ENCODE results near the gene GPRIN1. TPM values are rescaled to one million over a fixed set of nuclear protein-coding genes. Genes with fewer than 3 reads are reported as not detected.

The GPRIN1 gene
- 5.0 TPM for polyA plus RNA-seq (2013, experiment 1 of 2)
- 4.9 TPM for polyA plus RNA-seq (2013, experiment 2 of 2)

GRCh38 chr5:176609724-176610434 is at the start of gene GPRIN1:
GPRIN1 (minus strand) TSS chr5:176610156; CDS start chr5:176599834, 10,322 bp downstream.
- H3K27me3 ChIP-seq (ENCODE audit: control insufficient read depth in 1 of 2, insufficient read depth in 1 of 2, low read length in 2 of 2), result no peaks in the 10 kb centered on the region
- WGBS, result 1% methylated on average over 38 of the region's 101 CpGs
- H4K8ac ChIP-seq (ENCODE audit: low read length), result peak within 1 kb of the TSS; percentile 56
- H3K9me3 ChIP-seq (ENCODE audit: control insufficient read depth, low read length), result no peaks in the 10 kb centered on the region
- H3K4ac ChIP-seq (ENCODE audit: low read depth in 1 of 2, low read length in 2 of 2), result peak within 1 kb of the TSS; percentile 26 to 77
- peaks cover 0 to 8% of the 10 kb centered on the region in 2 experiments for H3K36me3 ChIP-seq (ENCODE audit: control insufficient read depth in 1 of 2, insufficient read depth in 2 of 2, low read depth in 1 of 2, low read length in 2 of 2)
- peaks cover 22% of the 10 kb centered on the region for H3K79me1 ChIP-seq (replicated peaks; ENCODE audit: low read length, poor library complexity, severe bottlenecking)
- H2BK12ac ChIP-seq (ENCODE audit: low read length in 2 of 2), result peak within 1 kb of the TSS in 1 of 2 experiments; percentile 22
- peaks cover 32% of the 10 kb centered on the region for H3K4me1 ChIP-seq (ENCODE audit: control insufficient read depth, insufficient read depth, low read depth, low read length)
- H3K4me3 ChIP-seq (ENCODE audit: insufficient read depth in 1 of 2, low read depth in 1 of 2, low read length in 2 of 2), result peak within 1 kb of the TSS; percentile 79 to 81
- H2AFZ ChIP-seq (ENCODE audit: low read depth, low read length), result peak within 1 kb of the TSS; percentile 69
- peak within 1 kb of the TSS in 1 of 2 experiments; percentile 31 for H3K14ac ChIP-seq (ENCODE audit: low read length in 2 of 2)
- H2BK120ac ChIP-seq (ENCODE audit: low read depth, low read length), result no peak within 1 kb of the TSS
- H3K4me2 ChIP-seq (ENCODE audit: low read length, poor library complexity, severe bottlenecking), result peak within 1 kb of the TSS; percentile 92
- peak within 1 kb of the TSS in 1 of 2 experiments; percentile 41 for H3K18ac ChIP-seq (ENCODE audit: low read depth in 1 of 2, low read length in 2 of 2)
- H2AK5ac ChIP-seq (ENCODE audit: low read length, severe bottlenecking), result no peak within 1 kb of the TSS
- H3K9ac ChIP-seq (ENCODE audit: low read length), result peak within 1 kb of the TSS; percentile 22
- peak within 1 kb of the TSS; percentile 28 for H4K91ac ChIP-seq (ENCODE audit: low read length)
- H3K27ac ChIP-seq (ENCODE audit: low read length, poor library complexity, severe bottlenecking), result no peak within 1 kb of the TSS
- no peak within 1 kb of the TSS for H3K23ac ChIP-seq (ENCODE audit: low read length in 2 of 2)
- DNase-seq, result peak; percentile 54
- peak within 1 kb of the TSS; percentile 83 for H2BK15ac ChIP-seq (ENCODE audit: low read depth, poor library complexity, severe bottlenecking)
- H2BK5ac ChIP-seq (ENCODE audit: low read depth, low read length, poor library complexity, severe bottlenecking), result no peak within 1 kb of the TSS

GRCh38 chr5:176659512-176659839 is 49.5 kb upstream of the GPRIN1 start:
- Histone ChIP-seq H3K18ac (ENCODE audit: low read depth in 1 of 2, low read length in 2 of 2) (no peak overlapping the region), H3K79me1 (replicated peaks; ENCODE audit: low read length, poor library complexity, severe bottlenecking) (peaks cover 3% of the 10 kb centered on the region), H3K4me2 (ENCODE audit: low read length, poor library complexity, severe bottlenecking) (peak overlapping the region; percentile 15), H2BK12ac (ENCODE audit: low read length in 2 of 2) (no peak overlapping the region), H2AK5ac (ENCODE audit: low read length, severe bottlenecking) (no peak overlapping the region), H3K4ac (ENCODE audit: low read depth in 1 of 2, low read length in 2 of 2) (no peak overlapping the region), H2BK120ac (ENCODE audit: low read depth, low read length) (no peak overlapping the region), H3K14ac (ENCODE audit: low read length in 2 of 2) (no peak overlapping the region), H3K23ac (ENCODE audit: low read length in 2 of 2) (no peak overlapping the region), H2BK15ac (ENCODE audit: low read depth, poor library complexity, severe bottlenecking) (peak overlapping the region; percentile 33), H3K4me3 (ENCODE audit: insufficient read depth in 1 of 2, low read depth in 1 of 2, low read length in 2 of 2) (peak overlapping the region in 1 of 2 experiments; percentile 70), H2BK5ac (ENCODE audit: low read depth, low read length, poor library complexity, severe bottlenecking) (no peak overlapping the region), H3K36me3 (ENCODE audit: control insufficient read depth in 1 of 2, insufficient read depth in 2 of 2, low read depth in 1 of 2, low read length in 2 of 2) (peaks cover 33 to 34% of the 10 kb centered on the region in 2 experiments), H3K4me1 (ENCODE audit: control insufficient read depth, insufficient read depth, low read depth, low read length) (peaks cover 18% of the 10 kb centered on the region), H4K91ac (ENCODE audit: low read length) (no peak overlapping the region), H4K8ac (ENCODE audit: low read length) (no peak overlapping the region), H3K27ac (ENCODE audit: low read length, poor library complexity, severe bottlenecking) (peak overlapping the region; percentile 69), H3K27me3 (ENCODE audit: control insufficient read depth in 1 of 2, insufficient read depth in 1 of 2, low read length in 2 of 2) (peaks cover 14 to 30% of the 10 kb centered on the region in 2 experiments), H3K9me3 (ENCODE audit: control insufficient read depth, low read length) (no peaks in the 10 kb centered on the region), H2AFZ (ENCODE audit: low read depth, low read length) (no peak overlapping the region), H3K9ac (ENCODE audit: low read length) (peak overlapping the region; percentile 60)
- DNase-seq, result no peak
- 82% methylated on average over 6 of the region's 7 CpGs for WGBS

GRCh38 chr5:176658817-176659511 is 49.0 kb upstream of the GPRIN1 start:
- peak overlapping the region in 1 of 2 experiments; percentile 70 for H3K4me3 ChIP-seq (ENCODE audit: insufficient read depth in 1 of 2, low read depth in 1 of 2, low read length in 2 of 2)
- peak overlapping the region; percentile 33 for H2BK15ac ChIP-seq (ENCODE audit: low read depth, poor library complexity, severe bottlenecking)
- peak overlapping the region; percentile 69 for H3K27ac ChIP-seq (ENCODE audit: low read length, poor library complexity, severe bottlenecking)
- DNase-seq, result peak; percentile 75
- peaks cover 18% of the 10 kb centered on the region for H3K4me1 ChIP-seq (ENCODE audit: control insufficient read depth, insufficient read depth, low read depth, low read length)
- H3K9me3 ChIP-seq (ENCODE audit: control insufficient read depth, low read length), result no peaks in the 10 kb centered on the region
- no peak overlapping the region for H3K14ac ChIP-seq (ENCODE audit: low read length in 2 of 2)
- no peak overlapping the region for H2AK5ac ChIP-seq (ENCODE audit: low read length, severe bottlenecking)
- H3K36me3 ChIP-seq (ENCODE audit: control insufficient read depth in 1 of 2, insufficient read depth in 2 of 2, low read depth in 1 of 2, low read length in 2 of 2), result peaks cover 38 to 39% of the 10 kb centered on the region in 2 experiments
- no peak overlapping the region for H3K4ac ChIP-seq (ENCODE audit: low read depth in 1 of 2, low read length in 2 of 2)
- no peak overlapping the region for H4K91ac ChIP-seq (ENCODE audit: low read length)
- H3K23ac ChIP-seq (ENCODE audit: low read length in 2 of 2), result no peak overlapping the region
- 88% methylated on average over 9 of the region's 11 CpGs for WGBS
- H3K18ac ChIP-seq (ENCODE audit: low read depth in 1 of 2, low read length in 2 of 2), result no peak overlapping the region
- no peak overlapping the region for H2BK5ac ChIP-seq (ENCODE audit: low read depth, low read length, poor library complexity, severe bottlenecking)
- H4K8ac ChIP-seq (ENCODE audit: low read length), result no peak overlapping the region
- H3K4me2 ChIP-seq (ENCODE audit: low read length, poor library complexity, severe bottlenecking), result peak overlapping the region; percentile 37
- H2BK12ac ChIP-seq (ENCODE audit: low read length in 2 of 2), result no peak overlapping the region
- no peak overlapping the region for H2BK120ac ChIP-seq (ENCODE audit: low read depth, low read length)
- peaks cover 8 to 24% of the 10 kb centered on the region in 2 experiments for H3K27me3 ChIP-seq (ENCODE audit: control insufficient read depth in 1 of 2, insufficient read depth in 1 of 2, low read length in 2 of 2)
- peaks cover 3% of the 10 kb centered on the region for H3K79me1 ChIP-seq (replicated peaks; ENCODE audit: low read length, poor library complexity, severe bottlenecking)
- peak overlapping the region; percentile 60 for H3K9ac ChIP-seq (ENCODE audit: low read length)
- H2AFZ ChIP-seq (ENCODE audit: low read depth, low read length), result no peak overlapping the region

DNA sequence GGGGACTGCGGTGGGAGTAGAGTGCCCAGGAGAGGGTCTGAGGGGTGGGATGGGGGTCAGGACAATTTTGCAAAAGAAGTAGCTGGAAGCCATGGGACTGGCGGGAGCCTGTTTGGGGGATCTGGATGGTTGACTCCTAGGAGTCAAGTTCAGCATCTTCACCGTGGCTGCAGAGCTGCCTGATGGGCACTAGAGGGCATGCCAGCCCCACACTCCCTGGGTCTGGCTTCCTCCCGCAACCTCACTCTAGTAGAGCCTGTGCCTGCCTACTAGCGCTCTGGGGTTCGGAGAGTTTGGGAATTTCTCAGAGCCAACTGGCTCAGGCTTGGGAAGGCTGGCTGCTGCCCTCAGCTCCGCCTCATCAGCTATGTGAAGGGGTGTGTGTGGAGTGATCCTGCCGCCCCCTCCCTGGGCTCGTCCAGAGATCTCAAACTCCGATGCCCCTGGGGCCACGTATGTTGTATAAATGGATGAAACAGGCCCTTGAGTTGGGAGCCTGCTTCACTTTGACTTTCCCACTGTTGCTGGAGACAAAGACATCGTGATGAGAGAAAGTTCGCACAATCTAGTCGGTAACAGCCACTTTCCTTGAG is 48.1 kb upstream of the GPRIN1 start:
- H4K91ac ChIP-seq (ENCODE audit: low read length), result no peak overlapping the region
- peaks cover 22% of the 10 kb centered on the region for H3K4me1 ChIP-seq (ENCODE audit: control insufficient read depth, insufficient read depth, low read depth, low read length)
- H3K79me1 ChIP-seq (replicated peaks; ENCODE audit: low read length, poor library complexity, severe bottlenecking), result peaks cover 3% of the 10 kb centered on the region
- H2AFZ ChIP-seq (ENCODE audit: low read depth, low read length), result no peak overlapping the region
- peak overlapping the region in 1 of 2 experiments; percentile 3 for H2BK12ac ChIP-seq (ENCODE audit: low read length in 2 of 2)
- H2BK5ac ChIP-seq (ENCODE audit: low read depth, low read length, poor library complexity, severe bottlenecking), result no peak overlapping the region
- H3K4me3 ChIP-seq (ENCODE audit: insufficient read depth in 1 of 2, low read depth in 1 of 2, low read length in 2 of 2), result peak overlapping the region in 1 of 2 experiments; percentile 70
- DNase-seq, result peak; percentile 72
- no peak overlapping the region for H2BK15ac ChIP-seq (ENCODE audit: low read depth, poor library complexity, severe bottlenecking)
- no peak overlapping the region for H3K14ac ChIP-seq (ENCODE audit: low read length in 2 of 2)
- H3K27ac ChIP-seq (ENCODE audit: low read length, poor library complexity, severe bottlenecking), result peak overlapping the region; percentile 69
- H2BK120ac ChIP-seq (ENCODE audit: low read depth, low read length), result no peak overlapping the region
- H3K9me3 ChIP-seq (ENCODE audit: control insufficient read depth, low read length), result no peaks in the 10 kb centered on the region
- no peak overlapping the region for H2AK5ac ChIP-seq (ENCODE audit: low read length, severe bottlenecking)
- no peak overlapping the region for H3K18ac ChIP-seq (ENCODE audit: low read depth in 1 of 2, low read length in 2 of 2)
- H3K36me3 ChIP-seq (ENCODE audit: control insufficient read depth in 1 of 2, insufficient read depth in 2 of 2, low read depth in 1 of 2, low read length in 2 of 2), result peaks cover 47% of the 10 kb centered on the region in 2 experiments
- peak overlapping the region; percentile 60 for H3K9ac ChIP-seq (ENCODE audit: low read length)
- no peak overlapping the region for H3K23ac ChIP-seq (ENCODE audit: low read length in 2 of 2)
- H3K4ac ChIP-seq (ENCODE audit: low read depth in 1 of 2, low read length in 2 of 2), result no peak overlapping the region
- H4K8ac ChIP-seq (ENCODE audit: low read length), result no peak overlapping the region
- H3K27me3 ChIP-seq (ENCODE audit: control insufficient read depth in 1 of 2, insufficient read depth in 1 of 2, low read length in 2 of 2), result peaks cover 5 to 17% of the 10 kb centered on the region in 2 experiments
- 69% methylated on average over 14 of the region's 14 CpGs for WGBS
- no peak overlapping the region for H3K4me2 ChIP-seq (ENCODE audit: low read length, poor library complexity, severe bottlenecking)
